Neutrophil (primary cell): ENCODE measurements around the gene KRTCAP2.

Experiments
- H3K27ac ChIP-seq: fragments of 200-600 bp; sonication (generic); 2 replicates; pipeline ENCODE4 v1.5.1; 2016; ENCODE audit warnings: mild to moderate bottlenecking, moderate library complexity
- H3K27me3 ChIP-seq: fragments of 200-600 bp; sonication (generic); 2 replicates; pipeline ENCODE4 v1.6.0; 2016; ENCODE audit warnings: mild to moderate bottlenecking
- H3K36me3 ChIP-seq: fragments of 200-600 bp; sonication (generic); 2 replicates; pipeline ENCODE4 v1.5.1; 2017
- H3K4me1 ChIP-seq, 2 experiments: fragments of 200-600 bp in 1 of 2; sonication (generic) in 1 of 2; 1 replicate in 1 of 2; 2 replicates in 1 of 2; pipeline versions ENCODE4 v1.5.1 to v1.6.1; 2013 to 2016; ENCODE audit warnings: low read depth in 1 of 2, low read length in 1 of 2, mild to moderate bottlenecking in 1 of 2, moderate library complexity in 1 of 2; ENCODE audit not compliant: control insufficient read depth in 1 of 2, insufficient read depth in 1 of 2
- H3K4me3 ChIP-seq, 2 experiments: fragments of 200-600 bp in 1 of 2; sonication (generic) in 1 of 2; 1 replicate in 1 of 2; 2 replicates in 1 of 2; pipeline ENCODE4 v1.5.1; 2013 to 2016; ENCODE audit warnings: low read depth in 1 of 2, low read length in 1 of 2, mild to moderate bottlenecking in 1 of 2, moderate library complexity in 1 of 2
- H3K9me3 ChIP-seq: fragments of 200-600 bp; sonication (generic); 2 replicates; pipeline ENCODE4 v1.5.1; 2016
- TF ChIP-seq, protein P1 (sequence below): fragments of 200-600 bp; sonication (generic); IDR thresholded peaks from 2 replicates; pipeline ENCODE4 v1.5.1; 2016; ENCODE audit warnings: antibody characterized with exemption

The KRTCAP2 gene

DNA sequence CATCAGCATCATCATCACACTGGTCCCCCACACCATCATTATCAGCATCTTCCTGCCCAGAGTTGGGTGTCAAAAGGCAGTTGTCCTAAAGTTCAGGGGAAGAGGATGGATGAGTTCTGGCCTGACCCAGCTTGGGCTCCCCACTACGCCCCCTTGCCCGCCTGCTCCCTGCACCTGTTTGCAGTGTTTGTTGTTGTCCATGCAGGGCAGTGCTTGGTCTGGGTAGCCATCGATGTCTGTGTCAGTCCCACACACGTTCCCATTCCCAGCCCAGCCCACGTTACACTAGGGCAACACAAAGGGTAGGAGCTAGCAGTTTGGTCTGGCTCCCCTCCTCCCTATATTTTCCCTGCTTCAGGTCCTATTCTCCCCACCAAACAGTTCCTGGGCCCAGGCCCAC lies 27.8 kb upstream of the KRTCAP2 start:
- no peak overlapping the region for H3K27ac ChIP-seq
- TF ChIP-seq, protein P1, sequence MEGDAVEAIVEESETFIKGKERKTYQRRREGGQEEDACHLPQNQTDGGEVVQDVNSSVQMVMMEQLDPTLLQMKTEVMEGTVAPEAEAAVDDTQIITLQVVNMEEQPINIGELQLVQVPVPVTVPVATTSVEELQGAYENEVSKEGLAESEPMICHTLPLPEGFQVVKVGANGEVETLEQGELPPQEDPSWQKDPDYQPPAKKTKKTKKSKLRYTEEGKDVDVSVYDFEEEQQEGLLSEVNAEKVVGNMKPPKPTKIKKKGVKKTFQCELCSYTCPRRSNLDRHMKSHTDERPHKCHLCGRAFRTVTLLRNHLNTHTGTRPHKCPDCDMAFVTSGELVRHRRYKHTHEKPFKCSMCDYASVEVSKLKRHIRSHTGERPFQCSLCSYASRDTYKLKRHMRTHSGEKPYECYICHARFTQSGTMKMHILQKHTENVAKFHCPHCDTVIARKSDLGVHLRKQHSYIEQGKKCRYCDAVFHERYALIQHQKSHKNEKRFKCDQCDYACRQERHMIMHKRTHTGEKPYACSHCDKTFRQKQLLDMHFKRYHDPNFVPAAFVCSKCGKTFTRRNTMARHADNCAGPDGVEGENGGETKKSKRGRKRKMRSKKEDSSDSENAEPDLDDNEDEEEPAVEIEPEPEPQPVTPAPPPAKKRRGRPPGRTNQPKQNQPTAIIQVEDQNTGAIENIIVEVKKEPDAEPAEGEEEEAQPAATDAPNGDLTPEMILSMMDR, result no peak
- H3K36me3 ChIP-seq, result peaks cover 15% of the 10 kb centered on the region
- no peaks in the 10 kb centered on the region for H3K9me3 ChIP-seq
- no peaks in the 10 kb centered on the region for H3K4me1 ChIP-seq
- H3K4me3 ChIP-seq, result no peak overlapping the region
- peaks cover 2% of the 10 kb centered on the region for H3K27me3 ChIP-seq

DNA sequence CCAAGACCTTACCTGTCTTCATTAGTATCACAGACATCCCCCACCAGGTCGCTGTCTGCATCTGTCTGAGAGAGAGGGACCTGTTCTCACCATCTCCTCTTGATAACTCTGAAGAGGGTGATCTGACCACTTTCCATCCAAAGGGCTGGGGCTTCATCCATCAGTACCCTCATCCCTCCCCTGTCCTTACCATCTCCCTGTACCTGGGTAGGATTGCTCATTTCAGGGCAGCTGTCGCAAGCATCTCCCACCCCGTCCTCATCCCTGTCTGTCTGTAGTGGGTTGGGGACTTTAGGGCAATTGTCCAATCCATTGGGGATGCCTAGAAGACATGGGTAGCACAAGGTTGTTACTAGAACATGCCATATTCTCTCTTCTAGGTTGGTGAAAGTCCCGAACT lies 26.7 kb upstream of the KRTCAP2 start:
- H3K4me3 ChIP-seq, result no peak overlapping the region
- TF ChIP-seq, protein P1, result no peak
- H3K4me1 ChIP-seq, result peaks cover 2 to 5% of the 10 kb centered on the region in 2 experiments
- H3K27ac ChIP-seq, result no peak overlapping the region
- peaks cover 15% of the 10 kb centered on the region for H3K36me3 ChIP-seq
- no peaks in the 10 kb centered on the region for H3K9me3 ChIP-seq
- peaks cover 13% of the 10 kb centered on the region for H3K27me3 ChIP-seq

GRCh38 chr1:155198547-155198906 lies 25.4 kb upstream of the KRTCAP2 start:
- H3K27ac ChIP-seq, result no peak overlapping the region
- no peak overlapping the region for H3K4me3 ChIP-seq
- H3K36me3 ChIP-seq, result peaks cover 15% of the 10 kb centered on the region
- no peaks in the 10 kb centered on the region for H3K9me3 ChIP-seq
- H3K4me1 ChIP-seq, result peaks cover 15 to 18% of the 10 kb centered on the region in 2 experiments
- H3K27me3 ChIP-seq, result peaks cover 26% of the 10 kb centered on the region
- TF ChIP-seq, protein P1, result no peak

GRCh38 chr1:155197901-155198546 lies 24.9 kb upstream of the KRTCAP2 start:
- Histone ChIP-seq H3K36me3 (peaks cover 15% of the 10 kb centered on the region), H3K4me3 (no peak overlapping the region), H3K27ac (no peak overlapping the region), H3K9me3 (no peaks in the 10 kb centered on the region), H3K4me1 (peaks cover 20 to 23% of the 10 kb centered on the region in 2 experiments), H3K27me3 (peaks cover 31% of the 10 kb centered on the region)
- TF ChIP-seq, protein P1, result no peak

DNA sequence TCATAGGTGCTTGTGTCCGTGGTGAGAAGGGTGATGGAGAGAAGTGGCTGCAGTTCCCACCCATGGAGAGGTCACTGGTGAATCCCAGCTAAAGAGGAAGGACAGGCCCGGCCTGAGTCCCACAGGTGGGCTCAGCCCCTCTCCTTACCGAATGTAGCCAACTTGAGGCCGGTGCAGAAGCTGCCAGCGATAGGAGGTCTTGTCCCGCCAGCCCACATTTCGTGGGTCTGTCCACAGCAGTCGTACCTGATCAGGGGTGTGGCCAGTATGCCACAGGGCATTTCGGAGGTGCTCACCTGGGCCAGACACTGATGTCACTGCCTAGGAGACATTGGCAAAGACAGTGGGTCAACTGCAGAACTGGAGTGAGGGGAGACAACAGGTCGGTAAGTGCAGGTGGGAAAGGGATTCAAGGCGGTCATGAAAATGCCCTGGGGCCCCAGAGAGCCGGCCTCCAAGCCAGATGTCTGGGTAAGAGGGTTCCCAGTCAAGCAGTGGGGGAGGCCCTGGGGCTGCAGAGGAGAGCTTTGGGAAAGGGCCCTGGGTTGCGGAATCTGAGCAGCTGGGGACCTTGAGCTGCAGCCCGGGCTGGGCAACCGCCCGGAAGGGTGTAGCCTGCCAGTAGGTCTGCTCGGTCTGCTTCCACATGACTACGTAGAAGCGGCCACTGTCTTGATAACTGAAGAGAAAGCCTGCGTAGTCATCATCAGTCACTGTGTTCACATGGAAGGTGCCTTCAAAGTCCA lies 24.0 kb upstream of the KRTCAP2 start:
- Histone ChIP-seq H3K27ac (no peak overlapping the region), H3K36me3 (peaks cover 15% of the 10 kb centered on the region), H3K9me3 (no peaks in the 10 kb centered on the region), H3K27me3 (peaks cover 41% of the 10 kb centered on the region), H3K4me3 (no peak overlapping the region), H3K4me1 (peaks cover 28 to 30% of the 10 kb centered on the region in 2 experiments)
- TF ChIP-seq, protein P1, result no peak
